Measurements from ENCODE around the gene CAPN7. TPM values are rescaled to one million over a fixed set of nuclear protein-coding genes. Genes with fewer than 3 reads are reported as not detected.
A peak's percentile ranks its signal among the peaks of the same experiment; 100 is the strongest.

CAPN7 gene
- total RNA-seq, 1 donor from 2014 or later: 32.9 TPM

DNA sequence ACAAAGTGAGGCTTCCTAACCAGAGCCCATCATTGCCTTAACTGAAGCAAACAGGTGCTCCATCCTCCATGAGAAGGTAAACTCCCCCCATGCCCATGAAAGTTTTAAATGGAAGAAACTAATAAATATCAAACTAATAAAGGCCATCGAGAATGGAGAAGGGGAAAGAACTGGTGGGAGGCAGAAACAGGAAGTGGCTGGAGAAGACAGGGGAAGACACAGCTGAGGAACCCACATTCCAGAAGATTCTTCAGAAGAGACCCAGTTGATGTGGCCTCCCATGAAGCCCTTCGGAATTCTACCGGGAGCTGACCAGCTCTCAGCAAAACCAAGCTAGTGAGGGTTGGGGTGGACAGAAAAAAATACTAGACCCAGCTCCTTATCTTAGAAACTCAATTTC, 84.7 kb downstream of the CAPN7 start:
- no peak overlapping the region for H3K27ac ChIP-seq (ENCODE audit: low read depth, low read length)

DNA sequence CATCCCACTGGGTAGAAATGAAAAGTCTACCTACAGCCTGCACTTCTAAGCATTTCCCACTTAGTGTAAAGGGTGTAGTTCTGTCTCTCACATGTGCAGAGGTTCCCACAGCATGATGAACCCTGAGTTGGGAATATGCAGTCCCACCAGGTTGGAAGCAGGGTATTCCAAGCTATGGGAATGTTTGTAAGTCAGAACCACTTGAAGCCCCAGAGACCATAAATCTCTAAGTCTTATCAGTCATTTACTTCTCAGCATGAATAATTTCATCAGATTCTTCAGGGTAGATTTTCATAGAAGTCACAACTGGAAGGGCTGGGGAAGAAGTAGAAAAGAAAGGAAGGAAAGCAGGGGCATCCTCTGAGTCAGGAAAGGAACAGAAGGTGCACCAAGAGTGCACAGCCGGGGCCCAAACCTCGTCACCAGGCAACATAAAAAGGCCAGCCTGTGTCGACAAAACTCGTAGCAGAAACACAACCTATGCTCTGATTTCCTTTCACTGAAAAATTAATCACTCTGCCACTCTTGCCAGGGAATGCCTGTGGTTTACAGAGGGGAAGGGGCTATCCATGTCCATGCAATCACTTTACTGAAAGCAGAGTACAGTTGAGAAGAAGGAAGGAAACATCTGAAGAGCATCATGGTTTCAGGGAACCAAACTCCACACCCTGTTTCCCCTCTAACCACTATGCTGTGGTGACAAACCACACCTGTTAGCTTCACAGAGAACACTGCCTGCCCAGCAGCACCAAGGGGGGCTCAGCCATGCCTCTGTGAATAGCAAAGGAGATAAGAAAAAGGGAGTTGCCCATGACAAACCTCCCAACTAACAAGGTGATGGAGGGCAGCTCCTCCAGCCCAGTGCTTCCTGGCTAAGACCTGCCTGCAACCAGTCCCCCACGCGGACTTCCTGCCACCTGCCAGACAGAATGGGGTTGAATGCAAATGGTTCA, 85.8 kb downstream of the CAPN7 start:
- Histone ChIP-seq H3K4me1 (ENCODE audit: control insufficient read depth in 3 of 3, insufficient read depth in 3 of 3, low read length in 3 of 3) (peaks cover 31 to 69% (median 36%) of the 10 kb centered on the region in 3 donors), H3K9me3 (ENCODE audit: control insufficient read depth in 3 of 3, low read length in 3 of 3) (no peaks in the 10 kb centered on the region), H3K4me3 (ENCODE audit: low read length in 3 of 3) (no peak overlapping the region), H3K9ac (ENCODE audit: low read depth in 1 of 3, low read length in 3 of 3) (no peak overlapping the region), H3K27ac (ENCODE audit: low read depth, low read length) (peak overlapping the region; percentile 80), H3K27me3 (ENCODE audit: control insufficient read depth in 3 of 3, insufficient read depth in 3 of 3, low read length in 3 of 3) (no peaks in the 10 kb centered on the region), H3K36me3 (ENCODE audit: control insufficient read depth in 3 of 3, insufficient read depth in 3 of 3, low read length in 3 of 3) (no peaks in the 10 kb centered on the region)

More for the DNA sequence above, 84.7 kb downstream of the CAPN7 start:
- Histone ChIP-seq H3K27me3 (ENCODE audit: control insufficient read depth in 3 of 3, insufficient read depth in 3 of 3, low read length in 3 of 3) (no peaks in the 10 kb centered on the region), H3K9me3 (ENCODE audit: control insufficient read depth in 3 of 3, low read length in 3 of 3) (no peaks in the 10 kb centered on the region), H3K36me3 (ENCODE audit: control insufficient read depth in 3 of 3, insufficient read depth in 3 of 3, low read length in 3 of 3) (no peaks in the 10 kb centered on the region), H3K4me1 (ENCODE audit: control insufficient read depth in 3 of 3, insufficient read depth in 3 of 3, low read length in 3 of 3) (peaks cover 30 to 74% (median 33%) of the 10 kb centered on the region in 3 donors), H3K4me3 (ENCODE audit: low read length in 3 of 3) (no peak overlapping the region), H3K9ac (ENCODE audit: low read depth in 1 of 3, low read length in 3 of 3) (no peak overlapping the region)

GRCh38 chr3:15292765-15293522, 86.9 kb downstream of the CAPN7 start:
- H3K9me3 ChIP-seq (ENCODE audit: control insufficient read depth in 3 of 3, low read length in 3 of 3): no peaks in the 10 kb centered on the region
- peak overlapping the region; percentile 80 for H3K27ac ChIP-seq (ENCODE audit: low read depth, low read length)
- no peaks in the 10 kb centered on the region for H3K36me3 ChIP-seq (ENCODE audit: control insufficient read depth in 3 of 3, insufficient read depth in 3 of 3, low read length in 3 of 3)
- peak overlapping the region in 2 of 3 donors; percentile 23 to 33 for H3K4me3 ChIP-seq (ENCODE audit: low read length in 3 of 3)
- no peaks in the 10 kb centered on the region for H3K27me3 ChIP-seq (ENCODE audit: control insufficient read depth in 3 of 3, insufficient read depth in 3 of 3, low read length in 3 of 3)
- H3K9ac ChIP-seq (ENCODE audit: low read depth in 1 of 3, low read length in 3 of 3): peak overlapping the region; percentile 24 to 42 (median 34)
- peaks cover 21 to 58% (median 29%) of the 10 kb centered on the region in 3 donors for H3K4me1 ChIP-seq (ENCODE audit: control insufficient read depth in 3 of 3, insufficient read depth in 3 of 3, low read length in 3 of 3)

DNA sequence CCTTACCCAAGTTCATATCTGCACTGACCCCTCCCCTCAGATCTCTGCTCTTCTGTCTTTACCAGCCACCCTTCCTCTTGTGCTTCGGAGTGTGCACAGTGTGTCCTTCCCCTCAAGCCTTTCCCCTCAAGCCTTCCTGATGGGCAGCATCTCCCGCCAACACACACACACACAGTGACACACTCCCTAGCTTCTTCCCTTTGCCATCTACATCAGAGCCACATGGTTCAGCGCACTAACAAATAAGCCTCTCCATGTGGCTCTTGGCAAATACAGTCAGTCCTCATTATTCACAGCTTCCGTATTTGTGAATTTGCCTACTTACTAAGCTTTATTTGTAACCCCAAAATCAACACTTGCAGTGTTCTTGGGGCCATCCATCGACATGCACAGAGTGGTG, 88.9 kb downstream of the CAPN7 start:
- H3K9me3 ChIP-seq (ENCODE audit: control insufficient read depth in 3 of 3, low read length in 3 of 3): no peaks in the 10 kb centered on the region
- peaks cover 24 to 44% (median 29%) of the 10 kb centered on the region in 3 donors for H3K4me1 ChIP-seq (ENCODE audit: control insufficient read depth in 3 of 3, insufficient read depth in 3 of 3, low read length in 3 of 3)
- no peak overlapping the region for H3K9ac ChIP-seq (ENCODE audit: low read depth in 1 of 3, low read length in 3 of 3)
- H3K27me3 ChIP-seq (ENCODE audit: control insufficient read depth in 3 of 3, insufficient read depth in 3 of 3, low read length in 3 of 3): no peaks in the 10 kb centered on the region
- no peaks in the 10 kb centered on the region for H3K36me3 ChIP-seq (ENCODE audit: control insufficient read depth in 3 of 3, insufficient read depth in 3 of 3, low read length in 3 of 3)
- H3K27ac ChIP-seq (ENCODE audit: low read depth, low read length): peak overlapping the region; percentile 62
- H3K4me3 ChIP-seq (ENCODE audit: low read length in 3 of 3): no peak overlapping the region

- Histone ChIP-seq H3K36me3 (ENCODE audit: control insufficient read depth in 3 of 3, insufficient read depth in 3 of 3, low read length in 3 of 3) (no peaks in the 10 kb centered on the region), H3K27me3 (ENCODE audit: control insufficient read depth in 3 of 3, insufficient read depth in 3 of 3, low read length in 3 of 3) (no peaks in the 10 kb centered on the region), H3K9ac (ENCODE audit: low read depth in 1 of 3, low read length in 3 of 3) (no peak overlapping the region), H3K4me1 (ENCODE audit: control insufficient read depth in 3 of 3, insufficient read depth in 3 of 3, low read length in 3 of 3) (peaks cover 27 to 47% (median 29%) of the 10 kb centered on the region in 3 donors), H3K9me3 (ENCODE audit: control insufficient read depth in 3 of 3, low read length in 3 of 3) (no peaks in the 10 kb centered on the region), H3K4me3 (ENCODE audit: low read length in 3 of 3) (no peak overlapping the region), H3K27ac (ENCODE audit: low read depth, low read length) (peak overlapping the region; percentile 62)
Measured at GRCh38 chr3:15295506-15295905, 89.5 kb downstream of the CAPN7 start.

DNA sequence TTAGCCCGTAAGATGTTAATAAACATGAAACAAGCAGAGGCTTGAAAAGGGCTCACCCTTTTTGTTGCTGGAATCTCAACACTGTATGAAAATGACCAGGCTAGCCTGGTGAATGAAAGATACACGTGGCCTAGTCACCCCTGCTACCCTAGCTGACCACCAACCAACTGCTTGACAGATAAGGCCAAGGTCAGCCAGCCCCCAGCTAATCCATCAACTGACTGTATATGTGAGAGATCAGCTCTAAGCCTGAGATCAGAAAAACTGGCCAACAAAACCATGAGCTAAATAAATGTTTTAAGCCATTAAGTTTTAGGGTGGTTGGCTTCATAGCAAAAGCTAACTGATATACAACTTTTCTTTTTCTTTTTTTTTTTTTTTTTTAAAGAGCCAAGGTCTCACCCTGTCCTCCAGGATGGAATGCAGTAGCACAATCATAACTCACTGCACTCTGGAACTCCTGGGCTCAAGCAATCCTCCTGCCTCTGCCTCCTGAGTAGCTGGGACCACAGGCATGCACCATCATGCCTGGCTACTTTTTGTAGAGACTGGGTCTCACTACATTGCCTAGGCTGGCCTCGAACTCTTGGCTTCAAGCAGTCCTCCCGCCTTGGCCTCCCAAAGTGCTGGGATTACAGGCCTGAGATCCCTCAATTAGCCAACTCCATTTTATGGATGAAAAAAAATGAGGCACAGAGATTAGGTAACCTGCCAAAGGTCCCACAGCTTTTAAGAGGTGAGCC, 91.7 kb downstream of the CAPN7 start:
- H3K4me3 ChIP-seq (ENCODE audit: low read length in 3 of 3): no peak overlapping the region
- no peak overlapping the region for H3K27ac ChIP-seq (ENCODE audit: low read depth, low read length)
- H3K9me3 ChIP-seq (ENCODE audit: control insufficient read depth in 3 of 3, low read length in 3 of 3): no peaks in the 10 kb centered on the region
- peaks cover 4 to 10% (median 5%) of the 10 kb centered on the region in 3 donors for H3K36me3 ChIP-seq (ENCODE audit: control insufficient read depth in 3 of 3, insufficient read depth in 3 of 3, low read length in 3 of 3)
- H3K27me3 ChIP-seq (ENCODE audit: control insufficient read depth in 3 of 3, insufficient read depth in 3 of 3, low read length in 3 of 3): no peaks in the 10 kb centered on the region
- H3K4me1 ChIP-seq (ENCODE audit: control insufficient read depth in 3 of 3, insufficient read depth in 3 of 3, low read length in 3 of 3): peaks cover 22 to 49% (median 24%) of the 10 kb centered on the region in 3 donors
- no peak overlapping the region for H3K9ac ChIP-seq (ENCODE audit: low read depth in 1 of 3, low read length in 3 of 3)

DNA sequence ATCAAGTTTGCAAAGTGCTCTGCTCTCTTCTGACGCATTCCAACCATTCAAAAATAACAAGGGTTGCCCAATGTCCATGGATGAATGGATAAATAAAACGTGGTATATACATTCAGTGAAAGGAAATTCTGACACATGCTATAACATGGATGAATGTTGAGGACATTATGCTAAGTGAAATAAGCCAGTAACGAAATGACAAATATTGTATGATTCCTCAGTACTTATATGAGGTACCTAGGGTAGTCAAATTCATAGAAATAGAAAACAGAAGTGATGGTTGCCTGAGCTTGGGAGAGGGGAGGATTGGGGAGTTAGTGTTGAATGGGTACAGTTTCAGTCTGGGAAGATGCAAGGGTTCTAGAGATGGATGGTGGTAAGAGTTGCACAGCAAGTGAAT, 92.5 kb downstream of the CAPN7 start:
- Histone ChIP-seq H3K9ac (ENCODE audit: low read depth in 1 of 3, low read length in 3 of 3) (no peak overlapping the region), H3K9me3 (ENCODE audit: control insufficient read depth in 3 of 3, low read length in 3 of 3) (no peaks in the 10 kb centered on the region), H3K4me1 (ENCODE audit: control insufficient read depth in 3 of 3, insufficient read depth in 3 of 3, low read length in 3 of 3) (peaks cover 15 to 42% (median 18%) of the 10 kb centered on the region in 3 donors), H3K27me3 (ENCODE audit: control insufficient read depth in 3 of 3, insufficient read depth in 3 of 3, low read length in 3 of 3) (no peaks in the 10 kb centered on the region), H3K27ac (ENCODE audit: low read depth, low read length) (no peak overlapping the region), H3K36me3 (ENCODE audit: control insufficient read depth in 3 of 3, insufficient read depth in 3 of 3, low read length in 3 of 3) (peaks cover 7 to 16% (median 11%) of the 10 kb centered on the region in 3 donors), H3K4me3 (ENCODE audit: low read length in 3 of 3) (no peak overlapping the region)

DNA sequence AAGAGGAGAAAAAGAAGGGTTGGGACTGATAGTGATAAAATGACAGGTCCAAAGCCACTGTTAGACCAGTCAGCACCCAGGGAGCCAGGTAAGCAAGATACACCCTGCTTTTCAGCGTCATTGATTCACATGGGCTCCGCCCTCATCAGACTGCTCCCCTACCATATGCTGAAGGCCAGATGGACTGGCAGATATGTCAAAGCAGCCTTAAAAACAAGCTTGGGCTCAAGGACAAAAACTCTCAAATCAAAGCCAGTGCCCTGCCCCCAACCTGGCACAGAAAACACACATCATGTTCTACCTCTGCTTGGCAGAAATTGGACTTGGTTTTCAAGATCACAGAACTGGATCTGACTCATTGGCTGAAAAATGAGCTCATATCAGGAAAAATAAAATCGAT, 93.0 kb downstream of the CAPN7 start:
- peaks cover 7 to 21% (median 11%) of the 10 kb centered on the region in 3 donors for H3K36me3 ChIP-seq (ENCODE audit: control insufficient read depth in 3 of 3, insufficient read depth in 3 of 3, low read length in 3 of 3)
- no peak overlapping the region for H3K9ac ChIP-seq (ENCODE audit: low read depth in 1 of 3, low read length in 3 of 3)
- no peak overlapping the region for H3K27ac ChIP-seq (ENCODE audit: low read depth, low read length)
- H3K4me3 ChIP-seq (ENCODE audit: low read length in 3 of 3): no peak overlapping the region
- H3K27me3 ChIP-seq (ENCODE audit: control insufficient read depth in 3 of 3, insufficient read depth in 3 of 3, low read length in 3 of 3): no peaks in the 10 kb centered on the region
- H3K9me3 ChIP-seq (ENCODE audit: control insufficient read depth in 3 of 3, low read length in 3 of 3): no peaks in the 10 kb centered on the region
- H3K4me1 ChIP-seq (ENCODE audit: control insufficient read depth in 3 of 3, insufficient read depth in 3 of 3, low read length in 3 of 3): peaks cover 15 to 41% (median 18%) of the 10 kb centered on the region in 3 donors

DNA sequence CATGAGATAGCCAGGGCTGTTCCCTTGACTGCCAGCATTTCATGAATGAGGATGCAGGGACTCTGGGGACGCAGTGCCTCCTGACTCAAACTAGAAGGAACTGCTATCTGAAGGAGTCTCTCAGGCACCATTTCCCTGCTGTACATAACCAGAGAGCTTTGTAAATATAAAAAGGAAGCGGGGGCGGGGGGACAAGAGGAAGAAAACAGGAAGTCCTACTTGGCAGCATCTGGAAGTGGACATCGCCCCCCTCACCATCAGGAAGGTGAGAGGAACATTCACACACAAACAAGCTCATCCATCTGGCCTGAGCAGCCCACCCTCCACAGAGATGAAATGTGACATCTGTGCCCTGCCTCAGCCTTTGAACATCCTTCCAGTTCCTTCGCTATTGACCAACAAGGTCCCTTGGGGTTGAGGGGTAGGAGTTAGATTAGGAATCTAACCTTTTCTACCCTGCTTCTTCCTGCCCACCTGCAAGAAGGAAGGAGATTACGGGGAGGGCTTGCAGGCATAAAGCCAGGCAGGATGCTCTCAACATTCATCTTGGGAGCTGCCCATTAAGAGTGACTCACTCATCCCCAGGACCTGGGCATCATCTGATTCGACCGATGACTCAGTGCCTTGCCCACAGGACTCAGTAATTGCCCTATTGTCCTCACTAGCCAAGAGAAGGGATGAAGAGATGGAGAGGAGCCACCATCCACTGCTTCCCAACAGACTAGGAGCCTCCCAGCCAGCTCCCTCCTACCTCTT, 94.5 kb downstream of the CAPN7 start:
- no peak overlapping the region for H3K4me3 ChIP-seq (ENCODE audit: low read length in 3 of 3)
- H3K9ac ChIP-seq (ENCODE audit: low read depth in 1 of 3, low read length in 3 of 3): no peak overlapping the region
- H3K4me1 ChIP-seq (ENCODE audit: control insufficient read depth in 3 of 3, insufficient read depth in 3 of 3, low read length in 3 of 3): peaks cover 11 to 36% (median 13%) of the 10 kb centered on the region in 3 donors
- no peaks in the 10 kb centered on the region for H3K27me3 ChIP-seq (ENCODE audit: control insufficient read depth in 3 of 3, insufficient read depth in 3 of 3, low read length in 3 of 3)
- peak overlapping the region; percentile 8 for H3K27ac ChIP-seq (ENCODE audit: low read depth, low read length)
- no peaks in the 10 kb centered on the region for H3K9me3 ChIP-seq (ENCODE audit: control insufficient read depth in 3 of 3, low read length in 3 of 3)
- peaks cover 7 to 22% (median 11%) of the 10 kb centered on the region in 3 donors for H3K36me3 ChIP-seq (ENCODE audit: control insufficient read depth in 3 of 3, insufficient read depth in 3 of 3, low read length in 3 of 3)

Measured in skeletal muscle tissue (tissue), 4 donors.